ENCODE results near the gene NOTCH1.

- TF ChIP-seq CTCF (IDR thresholded peaks at IDR 0.05; ENCODE audit: poor library complexity, severe bottlenecking) (no peak), MXI1 (conservative IDR thresholded peaks at IDR 0.05; ENCODE audit: poor library complexity, severe bottlenecking) (no peak), REST (IDR thresholded peaks at IDR 0.05; ENCODE audit: borderline replicate concordance) (no peak)
These were observed 20.6 kb downstream of the NOTCH1 start for GRCh38 chr9:136525207-136525606.
